Smooth muscle cell (in vitro differentiated cells): ENCODE measurements around the gene CHODL. TPM values are rescaled to one million over a fixed set of nuclear protein-coding genes. Genes with fewer than 3 reads are reported as not detected.

Source experiments
- DNase-seq: peaks from one replicate; lab custom pipeline; 2025; ENCODE audit not compliant: unreplicated experiment; lab: John Stamatoyannopoulos, UW
- H2AFZ ChIP-seq: fragments of 200-600 bp; sonication (generic); 2 replicates; pipeline ENCODE4 v1.6.0; 2016; ENCODE audit warnings: antibody characterized with exemption, low read depth, mild to moderate bottlenecking
- H3F3A ChIP-seq: fragments of 200-600 bp; sonication (generic); 2 replicates; pipeline ENCODE4 v1.6.0; 2017; ENCODE audit warnings: antibody characterized with exemption, low read depth
- H3K27ac ChIP-seq: fragments of 200-600 bp; sonication (generic); 2 replicates; pipeline ENCODE4 v1.5.1; 2016; ENCODE audit warnings: low read depth, mild to moderate bottlenecking
- H3K27me3 ChIP-seq: fragments of 200-600 bp; sonication (generic); 2 replicates; pipeline ENCODE4 v1.6.1; 2016; ENCODE audit warnings: low read depth, mild to moderate bottlenecking
- H3K36me3 ChIP-seq: fragments of 200-600 bp; sonication (generic); 2 replicates; pipeline ENCODE4 v1.5.1; 2016; ENCODE audit warnings: low read depth
- H3K4me1 ChIP-seq: fragments of 200-600 bp; sonication (generic); 2 replicates; pipeline ENCODE4 v1.5.1; 2016; ENCODE audit warnings: low read depth
- H3K4me2 ChIP-seq: fragments of 200-600 bp; sonication (generic); 2 replicates; pipeline ENCODE4 v1.6.0; 2016; ENCODE audit warnings: mild to moderate bottlenecking
- H3K4me3 ChIP-seq: fragments of 200-600 bp; sonication (generic); 2 replicates; pipeline ENCODE4 v1.5.1; 2016; ENCODE audit warnings: mild to moderate bottlenecking
- H3K79me2 ChIP-seq: fragments of 200-600 bp; sonication (generic); 2 replicates; pipeline ENCODE4 v1.6.0; 2016; ENCODE audit warnings: low read depth, mild to moderate bottlenecking
- H3K9ac ChIP-seq: fragments of 200-600 bp; sonication (generic); 2 replicates; pipeline ENCODE4 v1.6.0; 2016; ENCODE audit warnings: low read depth
- H3K9me3 ChIP-seq: fragments of 200-600 bp; sonication (generic); replicated peaks from 2 replicates; pipeline ENCODE4 v1.5.1; 2016; ENCODE audit warnings: low read depth
- H4K20me1 ChIP-seq: fragments of 200-600 bp; sonication (generic); 2 replicates; pipeline ENCODE4 v1.6.0; 2016; ENCODE audit warnings: low read depth
- CTCF ChIP-seq: fragments of 200-600 bp; sonication (generic); IDR thresholded peaks from 2 replicates; pipeline ENCODE4 v1.5.1; 2017; ENCODE audit warnings: borderline replicate concordance, mild to moderate bottlenecking, antibody characterized with exemption; ENCODE audit not compliant: insufficient read depth, poor library complexity, severe bottlenecking
- WGBS: methylation state at CpG from one replicate; pipeline ENCODE4 v1.1.7; 2016; ENCODE audit warnings: low lambda C conversion rate; 5-methylcytosine and 5-hydroxymethylcytosine counted together
- polyA plus RNA-seq: library from polyadenylated mRNA; unstranded; fragments of >200 nt; fragmentation: Nextera tagmentation; extraction: Ambion mirVana; gene quantifications from 2 replicates; pipeline ENCODE4 v1.2.1, GENCODE V29; 2016
- total RNA-seq: library from RNA; depleted of rRNA; stranded (reverse); fragments of >200 nt; gene quantifications from 2 replicates; pipeline ENCODE4 v1.2.3, GENCODE V29; 2014

The CHODL gene
- total and polyA plus RNA-seq, 2 experiments from 2014 or later = not detected

DNA sequence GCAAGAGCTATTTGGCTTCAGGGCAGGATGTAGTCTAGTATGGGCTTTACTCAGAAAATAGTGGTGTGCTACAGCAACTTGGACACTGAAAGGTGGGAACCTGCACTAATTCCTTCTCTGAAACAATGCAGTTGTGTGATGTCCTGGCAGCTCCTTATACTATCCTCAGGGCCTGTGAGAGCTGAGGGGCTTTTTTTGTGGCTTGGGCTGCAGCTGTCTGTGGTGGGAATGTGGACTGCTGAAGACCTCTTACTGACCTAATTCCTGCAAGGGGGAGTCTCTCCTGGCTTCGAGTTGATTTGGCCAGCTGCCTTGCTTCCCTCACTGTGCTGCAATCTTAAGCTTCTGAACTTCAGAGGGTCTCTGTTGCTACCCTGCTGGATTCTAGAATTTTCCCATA is 22.3 kb upstream of the CHODL start:
- no peak overlapping the region for H3K4me3 ChIP-seq
- H4K20me1 ChIP-seq = no peaks in the 10 kb centered on the region

DNA sequence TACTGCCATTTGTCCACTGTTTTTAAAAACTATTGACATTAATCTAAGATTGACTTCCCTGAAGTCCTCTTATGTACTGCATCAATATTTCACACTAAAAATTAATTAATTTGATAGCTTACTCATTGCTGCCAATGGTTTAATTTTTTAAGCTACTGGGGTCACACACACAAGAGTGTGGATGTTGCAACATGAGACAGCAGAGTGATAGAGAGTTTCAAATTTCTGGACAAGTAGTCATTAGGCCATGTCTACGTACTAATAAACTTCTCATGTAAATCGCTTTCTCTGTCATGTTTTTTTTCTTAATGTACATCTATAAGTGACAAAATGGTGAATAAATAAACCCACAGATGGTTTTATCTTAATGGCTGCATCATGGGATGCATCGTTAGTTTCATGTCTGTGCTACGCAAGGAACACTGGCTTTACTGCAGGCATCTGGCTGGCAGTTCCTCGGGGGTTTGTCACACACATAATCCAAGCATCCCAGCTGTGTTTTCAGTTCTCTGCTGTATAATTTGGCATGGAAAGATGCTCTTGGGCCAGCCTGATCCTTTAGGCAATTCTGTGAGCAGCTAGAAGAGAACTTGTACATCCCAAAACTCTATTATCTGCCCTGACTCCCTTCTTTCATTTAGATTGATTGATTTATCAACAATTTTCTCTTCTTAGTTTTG is 16.4 kb upstream of the CHODL start:
- no peak overlapping the region for H3K4me3 ChIP-seq
- H4K20me1 ChIP-seq = no peaks in the 10 kb centered on the region
- TF ChIP-seq CTCF = no peak
- H3K9me3 ChIP-seq = no peaks in the 10 kb centered on the region
- no peak overlapping the region for H2AFZ ChIP-seq
- H3K79me2 ChIP-seq = no peaks in the 10 kb centered on the region
- no peaks in the 10 kb centered on the region for H3F3A ChIP-seq
- DNase-seq = no peak
- H3K9ac ChIP-seq = no peak overlapping the region
- 73% methylated on average over 5 of the region's 5 CpGs for WGBS
- H3K36me3 ChIP-seq = no peaks in the 10 kb centered on the region
- H3K27me3 ChIP-seq = no peaks in the 10 kb centered on the region
- H3K4me2 ChIP-seq = no peak overlapping the region
- no peak overlapping the region for H3K27ac ChIP-seq
- H3K4me1 ChIP-seq = no peaks in the 10 kb centered on the region

More for the DNA sequence above, 22.3 kb upstream of the CHODL start:
- Histone ChIP-seq H3F3A (no peaks in the 10 kb centered on the region), H3K79me2 (no peaks in the 10 kb centered on the region), H3K27me3 (no peaks in the 10 kb centered on the region), H3K9ac (no peak overlapping the region), H3K4me1 (no peaks in the 10 kb centered on the region), H3K4me2 (no peak overlapping the region), H3K9me3 (no peaks in the 10 kb centered on the region), H2AFZ (no peak overlapping the region), H3K27ac (no peak overlapping the region), H3K36me3 (no peaks in the 10 kb centered on the region)
- TF ChIP-seq CTCF = no peak
- WGBS = 86% methylated on average over 1 of the region's 1 CpG
- no peak for DNase-seq

GRCh38 chr21:18235545-18235944 is 9.1 kb upstream of the CHODL start:
- H4K20me1 ChIP-seq = no peaks in the 10 kb centered on the region
- no peaks in the 10 kb centered on the region for H3K9me3 ChIP-seq
- 74% methylated on average over 1 of the region's 1 CpG for WGBS
- DNase-seq = no peak
- no peaks in the 10 kb centered on the region for H3K79me2 ChIP-seq
- H3K27me3 ChIP-seq = no peaks in the 10 kb centered on the region
- no peaks in the 10 kb centered on the region for H3F3A ChIP-seq
- TF ChIP-seq CTCF = no peak
- no peaks in the 10 kb centered on the region for H3K4me1 ChIP-seq
- no peak overlapping the region for H2AFZ ChIP-seq
- no peak overlapping the region for H3K4me3 ChIP-seq
- H3K27ac ChIP-seq = no peak overlapping the region
- H3K36me3 ChIP-seq = no peaks in the 10 kb centered on the region
- no peak overlapping the region for H3K4me2 ChIP-seq
- H3K9ac ChIP-seq = no peak overlapping the region

DNA sequence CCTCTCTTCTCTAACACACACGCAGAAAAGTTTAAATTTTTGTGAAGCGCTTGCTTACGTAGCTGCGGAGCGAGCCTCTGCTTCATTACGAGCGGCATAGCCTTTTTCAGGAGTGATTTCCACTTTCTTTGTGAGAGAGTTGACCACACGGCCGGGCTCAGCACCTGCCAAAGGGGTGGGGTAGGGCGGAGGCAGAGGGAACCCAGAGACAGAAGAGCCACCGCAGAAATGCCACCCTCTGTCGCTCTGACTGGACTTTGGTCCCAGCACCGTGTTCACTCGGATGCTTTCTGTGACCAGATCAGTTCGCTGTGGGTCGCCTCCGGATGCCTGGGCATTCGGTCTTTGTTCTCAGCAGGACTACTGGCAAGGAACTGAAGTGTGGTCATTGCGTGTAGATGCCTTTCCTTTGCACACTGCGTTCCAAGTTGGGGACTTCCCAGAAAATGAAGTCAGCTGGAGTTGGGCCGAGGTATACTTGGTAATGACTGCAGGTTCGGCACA is 883 bp downstream of the CHODL start:
- Histone ChIP-seq H4K20me1 (no peaks in the 10 kb centered on the region), H3K4me2 (peak overlapping the region; percentile 81), H3K4me3 (peak overlapping the region; percentile 40), H3K27ac (no peak overlapping the region), H3K4me1 (no peaks in the 10 kb centered on the region), H3F3A (no peaks in the 10 kb centered on the region), H3K79me2 (no peaks in the 10 kb centered on the region), H2AFZ (no peak overlapping the region), H3K36me3 (no peaks in the 10 kb centered on the region), H3K27me3 (peaks cover 71% of the 10 kb centered on the region), H3K9ac (no peak overlapping the region), H3K9me3 (no peaks in the 10 kb centered on the region)
- no peak for TF ChIP-seq CTCF
- no peak for DNase-seq
- WGBS = 18% methylated on average over 22 of the region's 22 CpGs
